ENCODE results near the gene MPPED1. TPM values are rescaled to one million over a fixed set of nuclear protein-coding genes. Genes with fewer than 3 reads are reported as not detected.

Gene MPPED1
- not detected in 2 replicates for total RNA-seq

GRCh38 chr22:43411869-43412807 lies at the start of gene MPPED1:
MPPED1 (plus strand) TSS chr22:43412014; CDS start chr22:43424986, 12,972 bp downstream.

Other genes starting within 250 kb of the MPPED1 start
- 99.5 and 134 TPM in 2 replicates for gene TTLL12, start 224.9 kb upstream of the MPPED1 start, total RNA-seq
- gene SCUBE1, start 68.6 kb upstream of the MPPED1 start, total RNA-seq = not detected in 2 replicates